ENCODE data around the gene UAP1L1.

DNA sequence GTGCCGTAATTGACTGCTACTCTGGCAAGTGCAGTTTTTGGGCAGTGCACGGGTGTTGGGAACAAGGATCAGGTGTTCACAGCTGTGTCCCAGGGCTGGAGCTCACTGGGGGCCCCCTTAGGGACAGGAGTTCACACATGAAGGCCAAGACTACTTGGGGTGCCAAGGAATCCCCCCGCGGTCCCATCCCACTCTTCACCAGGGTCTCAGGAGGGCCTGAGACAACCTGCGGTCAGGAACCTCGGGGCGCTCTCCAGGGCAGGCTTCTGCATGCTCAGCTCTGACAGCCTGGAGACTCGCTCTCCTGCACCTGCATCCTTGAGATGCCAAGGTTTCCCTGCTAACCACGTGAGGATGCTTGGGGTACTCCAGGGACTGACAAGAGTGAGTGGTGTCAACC lies 7.2 kb downstream of the UAP1L1 start:
- no peak for TF ChIP-seq EZH2 (IDR thresholded peaks at IDR 0.05; ENCODE audit: borderline replicate concordance, low read length)
- TF ChIP-seq, protein P1, sequence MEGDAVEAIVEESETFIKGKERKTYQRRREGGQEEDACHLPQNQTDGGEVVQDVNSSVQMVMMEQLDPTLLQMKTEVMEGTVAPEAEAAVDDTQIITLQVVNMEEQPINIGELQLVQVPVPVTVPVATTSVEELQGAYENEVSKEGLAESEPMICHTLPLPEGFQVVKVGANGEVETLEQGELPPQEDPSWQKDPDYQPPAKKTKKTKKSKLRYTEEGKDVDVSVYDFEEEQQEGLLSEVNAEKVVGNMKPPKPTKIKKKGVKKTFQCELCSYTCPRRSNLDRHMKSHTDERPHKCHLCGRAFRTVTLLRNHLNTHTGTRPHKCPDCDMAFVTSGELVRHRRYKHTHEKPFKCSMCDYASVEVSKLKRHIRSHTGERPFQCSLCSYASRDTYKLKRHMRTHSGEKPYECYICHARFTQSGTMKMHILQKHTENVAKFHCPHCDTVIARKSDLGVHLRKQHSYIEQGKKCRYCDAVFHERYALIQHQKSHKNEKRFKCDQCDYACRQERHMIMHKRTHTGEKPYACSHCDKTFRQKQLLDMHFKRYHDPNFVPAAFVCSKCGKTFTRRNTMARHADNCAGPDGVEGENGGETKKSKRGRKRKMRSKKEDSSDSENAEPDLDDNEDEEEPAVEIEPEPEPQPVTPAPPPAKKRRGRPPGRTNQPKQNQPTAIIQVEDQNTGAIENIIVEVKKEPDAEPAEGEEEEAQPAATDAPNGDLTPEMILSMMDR (conservative IDR thresholded peaks at IDR 0.05 in 1 of 2, IDR thresholded peaks at IDR 0.05 in 1 of 2; ENCODE audit: extremely low read depth in 1 of 2, insufficient read depth in 1 of 2, low read depth in 1 of 2, low read length in 2 of 2), result no peak

Measured in mammary epithelial cell (primary cell).